ENCODE results near the gene PI4KA.
"Not testable (repeated sequence)": the region's sequence is repeated elsewhere in the genome, so short reads cannot be mapped to it uniquely, and the experiment has no call there.

DNA sequence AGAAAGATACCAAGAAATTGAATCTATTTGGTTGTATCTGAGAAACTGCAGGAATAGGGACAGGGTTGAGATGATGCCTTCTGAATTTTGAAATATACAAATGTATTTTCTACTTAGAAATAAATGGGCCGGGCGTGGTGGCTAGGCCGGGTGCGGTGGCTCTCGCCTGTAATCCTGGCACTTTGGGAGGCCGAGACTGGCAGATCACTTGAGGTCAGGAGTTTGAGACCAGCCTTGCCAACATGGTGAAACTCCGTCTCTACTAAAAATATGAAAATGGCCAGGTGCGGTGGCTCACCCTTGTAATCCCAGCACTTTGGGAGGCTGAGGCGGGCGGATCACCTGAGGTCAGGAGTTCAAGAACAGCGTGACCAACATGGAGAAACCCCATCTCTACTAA is 172.8 kb downstream of the PI4KA start:
- TF ChIP-seq POLR2A (IDR thresholded peaks at IDR 0.05): not testable (repeated sequence)
- TF ChIP-seq, protein P1, sequence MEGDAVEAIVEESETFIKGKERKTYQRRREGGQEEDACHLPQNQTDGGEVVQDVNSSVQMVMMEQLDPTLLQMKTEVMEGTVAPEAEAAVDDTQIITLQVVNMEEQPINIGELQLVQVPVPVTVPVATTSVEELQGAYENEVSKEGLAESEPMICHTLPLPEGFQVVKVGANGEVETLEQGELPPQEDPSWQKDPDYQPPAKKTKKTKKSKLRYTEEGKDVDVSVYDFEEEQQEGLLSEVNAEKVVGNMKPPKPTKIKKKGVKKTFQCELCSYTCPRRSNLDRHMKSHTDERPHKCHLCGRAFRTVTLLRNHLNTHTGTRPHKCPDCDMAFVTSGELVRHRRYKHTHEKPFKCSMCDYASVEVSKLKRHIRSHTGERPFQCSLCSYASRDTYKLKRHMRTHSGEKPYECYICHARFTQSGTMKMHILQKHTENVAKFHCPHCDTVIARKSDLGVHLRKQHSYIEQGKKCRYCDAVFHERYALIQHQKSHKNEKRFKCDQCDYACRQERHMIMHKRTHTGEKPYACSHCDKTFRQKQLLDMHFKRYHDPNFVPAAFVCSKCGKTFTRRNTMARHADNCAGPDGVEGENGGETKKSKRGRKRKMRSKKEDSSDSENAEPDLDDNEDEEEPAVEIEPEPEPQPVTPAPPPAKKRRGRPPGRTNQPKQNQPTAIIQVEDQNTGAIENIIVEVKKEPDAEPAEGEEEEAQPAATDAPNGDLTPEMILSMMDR (IDR thresholded peaks at IDR 0.05): not testable (repeated sequence)

Measured in breast epithelium (tissue), 3 donors.